Fibroblast of lung (primary cell): ENCODE measurements around the gene RETREG2. TPM values are rescaled to one million over a fixed set of nuclear protein-coding genes. Genes with fewer than 3 reads are reported as not detected.

Experiments
- DNase-seq, 2 donors: peaks; one replicate each; pipeline versions ENCODE4 v3.0.0 to v3.0.0-alpha.2; 2010; ENCODE audit warnings: low read depth in 2 of 2
- H2AFZ ChIP-seq: 2 replicates; pipeline ENCODE4 v1.5.1; 2012; ENCODE audit warnings: low read length, control low read depth, inconsistent platforms
- H3K27ac ChIP-seq: 2 replicates; pipeline ENCODE4 v1.5.1; 2011; ENCODE audit warnings: low read length, control low read depth; ENCODE audit not compliant: insufficient read depth
- H3K27me3 ChIP-seq: 2 replicates; pipeline ENCODE4 v1.5.1; 2011; ENCODE audit warnings: mild to moderate bottlenecking, low read length; ENCODE audit not compliant: control insufficient read depth, insufficient read depth
- H3K36me3 ChIP-seq: 2 replicates; pipeline ENCODE4 v1.5.1; 2011; ENCODE audit warnings: low read length; ENCODE audit not compliant: control insufficient read depth, insufficient read depth
- H3K4me1 ChIP-seq: 2 replicates; pipeline ENCODE4 v1.5.1; 2011; ENCODE audit warnings: low read length; ENCODE audit not compliant: control insufficient read depth, insufficient read depth; ENCODE audit errors: extremely low read depth
- H3K4me2 ChIP-seq: 2 replicates; pipeline ENCODE4 v1.5.1; 2011; ENCODE audit warnings: low read length, control low read depth; ENCODE audit not compliant: insufficient read depth; ENCODE audit errors: extremely low read depth
- H3K4me3 ChIP-seq, 4 experiments: fragments of 200-600 bp in 1 of 4; sonication (generic) in 1 of 4; replicated peaks in 1 of 4; 2 replicates each; pipeline ENCODE4 v1.5.1; 2011 to 2016; ENCODE audit warnings: low read length in 4 of 4, low read depth in 3 of 4, mild to moderate bottlenecking in 3 of 4, control low read depth in 2 of 4, inconsistent platforms in 1 of 4, mixed read lengths in 1 of 4; ENCODE audit not compliant: insufficient read depth in 1 of 4; ENCODE audit errors: control extremely low read depth in 1 of 4
- H3K79me2 ChIP-seq: 2 replicates; pipeline ENCODE4 v1.5.1; 2012; ENCODE audit warnings: mild to moderate bottlenecking, low read length, inconsistent platforms; ENCODE audit not compliant: control insufficient read depth, insufficient read depth
- H3K9ac ChIP-seq: 2 replicates; pipeline ENCODE4 v1.5.1; 2011; ENCODE audit warnings: mild to moderate bottlenecking, low read length, control low read depth; ENCODE audit not compliant: insufficient read depth
- H3K9me3 ChIP-seq: 2 replicates; pipeline ENCODE4 v1.5.1; 2012; ENCODE audit warnings: low read depth, low read length; ENCODE audit not compliant: control insufficient read depth, insufficient read depth
- H4K20me1 ChIP-seq: 2 replicates; pipeline ENCODE4 v1.5.1; 2011; ENCODE audit warnings: low read length; ENCODE audit not compliant: control insufficient read depth, insufficient read depth; ENCODE audit errors: extremely low read depth
- CTCF ChIP-seq, 2 donors: IDR thresholded peaks in 1 of 2; conservative IDR thresholded peaks in 1 of 2; 1 replicate in 1 of 2; 2 replicates in 1 of 2; pipeline ENCODE4 v1.5.1; 2011 to 2012; ENCODE audit warnings: low read length in 2 of 2, control low read depth in 1 of 2, inconsistent platforms in 1 of 2, low read depth in 1 of 2, mild to moderate bottlenecking in 1 of 2
- EZH2 ChIP-seq: IDR thresholded peaks from 2 replicates; pipeline ENCODE4 v1.5.1; 2012; ENCODE audit warnings: low read length, control low read depth, mild to moderate bottlenecking; ENCODE audit errors: missing control alignments
- polyA plus RNA-seq, 2 donors: library from polyadenylated mRNA; depleted of rRNA in 1 of 2; stranded (reverse) in 1 of 2; unstranded in 1 of 2; fragments of >200 nt; gene quantifications; 2 replicates each; pipeline ENCODE4 v1.2.1, GENCODE V29; 2011 to 2012; ENCODE audit warnings: missing spikeins in 1 of 2
- total RNA-seq: library from RNA; depleted of rRNA; stranded (reverse); fragments of >200 nt; gene quantifications from 2 replicates; pipeline ENCODE4 v1.2.1, GENCODE V29; 2014

Gene RETREG2
- total and polyA plus RNA-seq, 2 donors (not counting 1 experiment from before 2014, with no cell fraction given), result 64.6 to 88.7 TPM

DNA sequence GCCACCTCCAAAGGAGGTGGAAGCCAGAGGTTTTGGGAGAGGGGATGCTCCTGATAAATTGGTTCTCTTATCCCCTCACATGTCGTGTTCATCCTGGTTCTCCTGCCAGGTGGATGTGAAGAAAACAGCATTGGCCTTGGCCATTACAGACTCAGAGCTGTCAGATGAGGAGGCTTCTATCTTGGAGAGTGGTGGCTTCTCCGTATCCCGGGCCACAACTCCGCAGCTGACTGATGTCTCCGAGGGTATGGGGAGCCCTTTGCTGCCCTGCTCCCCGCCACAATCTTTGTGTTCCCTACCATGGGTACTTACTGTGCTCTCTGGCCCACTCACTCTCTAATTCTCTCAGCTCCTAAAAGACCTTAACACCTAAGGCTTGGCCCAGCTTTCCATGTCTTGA is 3.5 kb downstream of the RETREG2 start:
- Histone ChIP-seq H3K27ac (no peak overlapping the region), H2AFZ (no peak overlapping the region), H3K79me2 (peaks cover 12% of the 10 kb centered on the region), H3K4me3 (no peak overlapping the region), H3K36me3 (peaks cover 12% of the 10 kb centered on the region), H3K9me3 (no peaks in the 10 kb centered on the region), H3K27me3 (no peaks in the 10 kb centered on the region), H3K9ac (no peak overlapping the region), H3K4me1 (peaks cover 7% of the 10 kb centered on the region), H3K4me2 (no peak overlapping the region), H4K20me1 (no peaks in the 10 kb centered on the region)
- TF ChIP-seq EZH2 (no peak), CTCF (conservative IDR thresholded peaks at IDR 0.05 in 1 of 2, IDR thresholded peaks at IDR 0.05 in 1 of 2; ENCODE audit: low read depth in 1 of 2, low read length in 2 of 2) (no peak)
- no peak for DNase-seq

GRCh38 chr2:219182331-219183150 is 4.5 kb downstream of the RETREG2 start:
- no peak for TF ChIP-seq CTCF (conservative IDR thresholded peaks at IDR 0.05 in 1 of 2, IDR thresholded peaks at IDR 0.05 in 1 of 2; ENCODE audit: low read depth in 1 of 2, low read length in 2 of 2)
- no peak for TF ChIP-seq EZH2
- no peak for DNase-seq

GRCh38 chr2:219183151-219183772 is 5.2 kb downstream of the RETREG2 start:
- Histone ChIP-seq H3K4me2 (no peak overlapping the region), H3K9me3 (no peaks in the 10 kb centered on the region), H3K27ac (no peak overlapping the region), H3K9ac (no peak overlapping the region), H3K4me1 (peaks cover 7% of the 10 kb centered on the region), H3K27me3 (no peaks in the 10 kb centered on the region), H3K79me2 (peaks cover 12% of the 10 kb centered on the region), H3K4me3 (no peak overlapping the region), H3K36me3 (peaks cover 12% of the 10 kb centered on the region), H4K20me1 (no peaks in the 10 kb centered on the region), H2AFZ (no peak overlapping the region)
- DNase-seq, result no peak
- TF ChIP-seq CTCF (conservative IDR thresholded peaks at IDR 0.05 in 1 of 2, IDR thresholded peaks at IDR 0.05 in 1 of 2; ENCODE audit: low read depth in 1 of 2, low read length in 2 of 2) (no peak), EZH2 (no peak)

More at GRCh38 chr2:219182331-219183150, 4.5 kb downstream of the RETREG2 start:
- Histone ChIP-seq H3K4me1 (peaks cover 7% of the 10 kb centered on the region), H2AFZ (no peak overlapping the region), H3K9me3 (no peaks in the 10 kb centered on the region), H3K9ac (no peak overlapping the region), H3K27me3 (no peaks in the 10 kb centered on the region), H3K27ac (no peak overlapping the region), H3K4me3 (no peak overlapping the region), H3K4me2 (no peak overlapping the region), H4K20me1 (no peaks in the 10 kb centered on the region), H3K79me2 (peaks cover 12% of the 10 kb centered on the region), H3K36me3 (peaks cover 12% of the 10 kb centered on the region)
